ENCODE data around the gene RFTN1. TPM values are rescaled to one million over a fixed set of nuclear protein-coding genes. Genes with fewer than 3 reads are reported as not detected.

The RFTN1 gene
- total RNA-seq, 2 experiments from 2014 or later, result 55.7 to 56.4 TPM

DNA sequence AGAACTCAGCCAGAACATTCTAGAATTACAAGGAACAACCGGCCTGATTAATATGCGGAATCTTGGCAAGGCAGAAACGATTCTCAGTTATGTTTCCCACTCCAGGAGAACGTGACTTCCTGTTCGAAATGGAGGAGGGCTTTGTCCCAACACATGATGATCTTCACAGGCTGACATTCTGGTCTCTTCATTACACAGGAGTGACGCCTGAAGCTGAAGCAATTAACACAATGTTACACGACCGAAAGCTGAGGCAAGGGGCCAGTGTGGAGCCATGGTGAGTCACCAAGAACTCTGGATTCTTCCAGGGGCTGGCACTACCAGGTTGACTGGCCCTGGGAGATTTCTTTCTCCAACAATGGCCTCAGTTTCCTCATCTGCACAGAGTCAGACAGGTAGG lies 40.9 kb downstream of the RFTN1 start:
- intact Hi-C loops (cut with DNase I, micrococcal nuclease), result no loop called here
- no peaks in the 10 kb centered on the region for H3K27me3 ChIP-seq (ENCODE audit: control insufficient read depth in 1 of 2, insufficient read depth in 2 of 2, low read length in 2 of 2)
- no peak overlapping the region for H3K4me3 ChIP-seq (ENCODE audit: low read length)
- H3K4me3 Mint-ChIP-seq, result no peak overlapping the region
- CTCF ChIA-PET, result no interaction called here
- peaks cover 62% of the 10 kb centered on the region for H3K4me1 Mint-ChIP-seq (ENCODE audit: low read depth)
- no peaks in the 10 kb centered on the region for H3K9me3 ChIP-seq (ENCODE audit: control insufficient read depth in 1 of 2, insufficient read depth in 1 of 2, low read length in 2 of 2)
- POLR2A ChIA-PET, result no interaction called here
- H3K4me1 ChIP-seq (ENCODE audit: insufficient read depth, low read length), result peaks cover 42% of the 10 kb centered on the region
- DNase-seq, result no peak
- peaks cover 2% of the 10 kb centered on the region for H3K9me3 Mint-ChIP-seq
- no peak overlapping the region for H3K27ac ChIP-seq (ENCODE audit: low read depth in 1 of 2, low read length in 2 of 2)
- TF ChIP-seq, protein P1, sequence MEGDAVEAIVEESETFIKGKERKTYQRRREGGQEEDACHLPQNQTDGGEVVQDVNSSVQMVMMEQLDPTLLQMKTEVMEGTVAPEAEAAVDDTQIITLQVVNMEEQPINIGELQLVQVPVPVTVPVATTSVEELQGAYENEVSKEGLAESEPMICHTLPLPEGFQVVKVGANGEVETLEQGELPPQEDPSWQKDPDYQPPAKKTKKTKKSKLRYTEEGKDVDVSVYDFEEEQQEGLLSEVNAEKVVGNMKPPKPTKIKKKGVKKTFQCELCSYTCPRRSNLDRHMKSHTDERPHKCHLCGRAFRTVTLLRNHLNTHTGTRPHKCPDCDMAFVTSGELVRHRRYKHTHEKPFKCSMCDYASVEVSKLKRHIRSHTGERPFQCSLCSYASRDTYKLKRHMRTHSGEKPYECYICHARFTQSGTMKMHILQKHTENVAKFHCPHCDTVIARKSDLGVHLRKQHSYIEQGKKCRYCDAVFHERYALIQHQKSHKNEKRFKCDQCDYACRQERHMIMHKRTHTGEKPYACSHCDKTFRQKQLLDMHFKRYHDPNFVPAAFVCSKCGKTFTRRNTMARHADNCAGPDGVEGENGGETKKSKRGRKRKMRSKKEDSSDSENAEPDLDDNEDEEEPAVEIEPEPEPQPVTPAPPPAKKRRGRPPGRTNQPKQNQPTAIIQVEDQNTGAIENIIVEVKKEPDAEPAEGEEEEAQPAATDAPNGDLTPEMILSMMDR (IDR thresholded peaks at IDR 0.05), result no peak
- peaks cover 94% of the 10 kb centered on the region for H3K36me3 Mint-ChIP-seq (ENCODE audit: low read depth)
- no peak for ATAC-seq (ENCODE audit: poor library complexity)
- H3K27me3 Mint-ChIP-seq, result no peaks in the 10 kb centered on the region
- peaks cover 28% of the 10 kb centered on the region for H3K36me3 ChIP-seq (ENCODE audit: insufficient read depth, low read length)
- H3K27ac Mint-ChIP-seq, result no peak overlapping the region

DNA sequence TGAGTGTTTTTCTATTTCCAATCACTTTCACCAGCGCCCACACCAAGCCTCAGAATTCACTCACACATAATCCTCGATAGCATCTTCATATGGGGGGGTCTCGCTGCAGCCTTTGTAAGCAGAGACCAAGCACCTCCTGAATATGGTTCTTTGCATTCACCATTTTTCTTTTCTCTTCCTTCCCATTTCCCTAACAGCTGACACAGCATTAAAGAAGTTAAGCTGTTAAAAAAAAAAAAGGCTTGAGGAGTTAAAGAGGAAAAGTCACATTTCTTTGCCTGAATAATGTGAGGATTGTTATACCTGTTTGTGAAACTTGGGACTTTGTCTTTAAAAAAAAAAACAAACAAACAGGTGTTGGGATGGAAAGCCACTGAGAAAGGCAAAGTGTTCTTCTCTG lies 41.6 kb downstream of the RFTN1 start:
- peaks cover 28% of the 10 kb centered on the region for H3K36me3 ChIP-seq (ENCODE audit: insufficient read depth, low read length)
- no peak for DNase-seq
- no peak overlapping the region for H3K27ac ChIP-seq (ENCODE audit: low read depth in 1 of 2, low read length in 2 of 2)
- no peaks in the 10 kb centered on the region for H3K27me3 ChIP-seq (ENCODE audit: control insufficient read depth in 1 of 2, insufficient read depth in 2 of 2, low read length in 2 of 2)
- H3K4me3 Mint-ChIP-seq, result no peak overlapping the region
- POLR2A ChIA-PET, result interaction anchor here (0.9 kb wide), 1 partner anchor 9 kb away, joined by 3 read pairs; no protein-coding TSS in a partner anchor
- peaks cover 62% of the 10 kb centered on the region for H3K4me1 Mint-ChIP-seq (ENCODE audit: low read depth)
- H3K9me3 ChIP-seq (ENCODE audit: control insufficient read depth in 1 of 2, insufficient read depth in 1 of 2, low read length in 2 of 2), result no peaks in the 10 kb centered on the region
- H3K4me1 ChIP-seq (ENCODE audit: insufficient read depth, low read length), result peaks cover 44% of the 10 kb centered on the region
- peaks cover 88% of the 10 kb centered on the region for H3K36me3 Mint-ChIP-seq (ENCODE audit: low read depth)
- CTCF ChIA-PET, result no interaction called here
- no peaks in the 10 kb centered on the region for H3K9me3 Mint-ChIP-seq
- TF ChIP-seq, protein P1 (IDR thresholded peaks at IDR 0.05), result no peak
- H3K27ac Mint-ChIP-seq, result no peak overlapping the region
- no peaks in the 10 kb centered on the region for H3K27me3 Mint-ChIP-seq
- H3K4me3 ChIP-seq (ENCODE audit: low read length), result no peak overlapping the region
- ATAC-seq (ENCODE audit: poor library complexity), result no peak
- intact Hi-C loops (cut with DNase I, micrococcal nuclease), result loop anchor here in 1 of 2 experiments (2.0 kb wide), 1 partner anchor 13 kb away; no protein-coding TSS in a partner anchor

DNA sequence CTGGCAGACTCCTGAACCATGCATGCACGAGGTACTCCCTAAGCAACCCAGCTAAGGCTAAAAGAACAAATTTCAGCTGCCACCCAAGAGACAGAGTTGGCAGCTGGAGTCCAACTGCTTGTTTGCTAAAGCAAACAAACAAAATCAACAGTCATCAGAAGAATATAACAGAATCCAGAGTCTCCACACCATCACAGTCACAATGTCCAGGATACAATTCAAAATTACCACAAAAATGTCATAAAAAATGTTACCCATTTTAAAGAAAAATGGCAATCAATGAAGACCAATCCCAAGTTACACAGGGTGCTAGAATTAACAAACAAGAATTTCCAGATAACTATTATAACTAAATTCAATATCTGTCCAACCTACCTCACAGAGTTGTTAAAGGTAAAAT lies 42.9 kb downstream of the RFTN1 start:
- no peaks in the 10 kb centered on the region for H3K9me3 ChIP-seq (ENCODE audit: control insufficient read depth in 1 of 2, insufficient read depth in 1 of 2, low read length in 2 of 2)
- H3K4me1 ChIP-seq (ENCODE audit: insufficient read depth, low read length), result peaks cover 33% of the 10 kb centered on the region
- H3K36me3 ChIP-seq (ENCODE audit: insufficient read depth, low read length), result peaks cover 23% of the 10 kb centered on the region
- TF ChIP-seq, protein P1 (IDR thresholded peaks at IDR 0.05), result no peak
- Mint-ChIP-seq H3K9me3 (no peaks in the 10 kb centered on the region), H3K36me3 (ENCODE audit: low read depth) (peaks cover 80% of the 10 kb centered on the region), H3K4me3 (no peak overlapping the region), H3K27ac (peak overlapping the region; percentile 38), H3K27me3 (no peaks in the 10 kb centered on the region), H3K4me1 (ENCODE audit: low read depth) (peaks cover 61% of the 10 kb centered on the region)
- CTCF ChIA-PET, result interaction anchor here (1.2 kb wide), 1 partner anchor 12 kb away, joined by 3 read pairs; no protein-coding TSS in a partner anchor
- POLR2A ChIA-PET, result no interaction called here
- H3K4me3 ChIP-seq (ENCODE audit: low read length), result no peak overlapping the region
- DNase-seq (no peak), ATAC-seq (ENCODE audit: poor library complexity) (no peak)
- no peaks in the 10 kb centered on the region for H3K27me3 ChIP-seq (ENCODE audit: control insufficient read depth in 1 of 2, insufficient read depth in 2 of 2, low read length in 2 of 2)
- intact Hi-C loops (cut with DNase I, micrococcal nuclease), result loop anchor here in 1 of 2 experiments (2.0 kb wide), 1 partner anchor 14 kb away; no protein-coding TSS in a partner anchor
- H3K27ac ChIP-seq (ENCODE audit: low read depth in 1 of 2, low read length in 2 of 2), result no peak overlapping the region

Measured in CD4-positive, alpha-beta T cell (primary cell).